Measurements from ENCODE around the gene CAB39.

GRCh38 chr2:230770804-230771203, 58.2 kb downstream of the CAB39 start:
- TF ChIP-seq CTCF (IDR thresholded peaks at IDR 0.05), result no peak
- no peak for TF ChIP-seq EZH2 (IDR thresholded peaks at IDR 0.05; ENCODE audit: borderline replicate concordance, insufficient read depth, low read depth, low read length, poor library complexity, severe bottlenecking)

Data from B cell (primary cell).